Fibroblast of lung (primary cell): ENCODE data around the gene FKBP15. TPM values are rescaled to one million over a fixed set of nuclear protein-coding genes. Genes with fewer than 3 reads are reported as not detected.

Experiments
- DNase-seq, 2 donors: peaks; one replicate each; pipeline versions ENCODE4 v3.0.0 to v3.0.0-alpha.2; 2010; ENCODE audit warnings: low read depth in 2 of 2
- H2AFZ ChIP-seq: 2 replicates; pipeline ENCODE4 v1.5.1; 2012; ENCODE audit warnings: low read length, control low read depth, inconsistent platforms
- H3K27ac ChIP-seq: 2 replicates; pipeline ENCODE4 v1.5.1; 2011; ENCODE audit warnings: low read length, control low read depth; ENCODE audit not compliant: insufficient read depth
- H3K27me3 ChIP-seq: 2 replicates; pipeline ENCODE4 v1.5.1; 2011; ENCODE audit warnings: mild to moderate bottlenecking, low read length; ENCODE audit not compliant: control insufficient read depth, insufficient read depth
- H3K36me3 ChIP-seq: 2 replicates; pipeline ENCODE4 v1.5.1; 2011; ENCODE audit warnings: low read length; ENCODE audit not compliant: control insufficient read depth, insufficient read depth
- H3K4me1 ChIP-seq: 2 replicates; pipeline ENCODE4 v1.5.1; 2011; ENCODE audit warnings: low read length; ENCODE audit not compliant: control insufficient read depth, insufficient read depth; ENCODE audit errors: extremely low read depth
- H3K4me2 ChIP-seq: 2 replicates; pipeline ENCODE4 v1.5.1; 2011; ENCODE audit warnings: low read length, control low read depth; ENCODE audit not compliant: insufficient read depth; ENCODE audit errors: extremely low read depth
- H3K4me3 ChIP-seq, 4 experiments: fragments of 200-600 bp in 1 of 4; sonication (generic) in 1 of 4; replicated peaks in 1 of 4; 2 replicates each; pipeline ENCODE4 v1.5.1; 2011 to 2016; ENCODE audit warnings: low read length in 4 of 4, low read depth in 3 of 4, mild to moderate bottlenecking in 3 of 4, control low read depth in 2 of 4, inconsistent platforms in 1 of 4, mixed read lengths in 1 of 4; ENCODE audit not compliant: insufficient read depth in 1 of 4; ENCODE audit errors: control extremely low read depth in 1 of 4
- H3K79me2 ChIP-seq: 2 replicates; pipeline ENCODE4 v1.5.1; 2012; ENCODE audit warnings: mild to moderate bottlenecking, low read length, inconsistent platforms; ENCODE audit not compliant: control insufficient read depth, insufficient read depth
- H3K9ac ChIP-seq: 2 replicates; pipeline ENCODE4 v1.5.1; 2011; ENCODE audit warnings: mild to moderate bottlenecking, low read length, control low read depth; ENCODE audit not compliant: insufficient read depth
- H3K9me3 ChIP-seq: 2 replicates; pipeline ENCODE4 v1.5.1; 2012; ENCODE audit warnings: low read depth, low read length; ENCODE audit not compliant: control insufficient read depth, insufficient read depth
- H4K20me1 ChIP-seq: 2 replicates; pipeline ENCODE4 v1.5.1; 2011; ENCODE audit warnings: low read length; ENCODE audit not compliant: control insufficient read depth, insufficient read depth; ENCODE audit errors: extremely low read depth
- EZH2 ChIP-seq: IDR thresholded peaks from 2 replicates; pipeline ENCODE4 v1.5.1; 2012; ENCODE audit warnings: low read length, control low read depth, mild to moderate bottlenecking; ENCODE audit errors: missing control alignments
- polyA plus RNA-seq, 2 donors: library from polyadenylated mRNA; depleted of rRNA in 1 of 2; stranded (reverse) in 1 of 2; unstranded in 1 of 2; fragments of >200 nt; gene quantifications; 2 replicates each; pipeline ENCODE4 v1.2.1, GENCODE V29; 2011 to 2012; ENCODE audit warnings: missing spikeins in 1 of 2
- total RNA-seq: library from RNA; depleted of rRNA; stranded (reverse); fragments of >200 nt; gene quantifications from 2 replicates; pipeline ENCODE4 v1.2.1, GENCODE V29; 2014
- TF ChIP-seq, protein P1 (sequence below), 2 donors: IDR thresholded peaks in 1 of 2; conservative IDR thresholded peaks in 1 of 2; 1 replicate in 1 of 2; 2 replicates in 1 of 2; pipeline ENCODE4 v1.5.1; 2011 to 2012; ENCODE audit warnings: low read length in 2 of 2, control low read depth in 1 of 2, inconsistent platforms in 1 of 2, low read depth in 1 of 2, mild to moderate bottlenecking in 1 of 2

FKBP15 gene
- total and polyA plus RNA-seq, 2 donors (not counting 1 experiment from before 2014, with no cell fraction given): 21.0 to 25.3 TPM

DNA sequence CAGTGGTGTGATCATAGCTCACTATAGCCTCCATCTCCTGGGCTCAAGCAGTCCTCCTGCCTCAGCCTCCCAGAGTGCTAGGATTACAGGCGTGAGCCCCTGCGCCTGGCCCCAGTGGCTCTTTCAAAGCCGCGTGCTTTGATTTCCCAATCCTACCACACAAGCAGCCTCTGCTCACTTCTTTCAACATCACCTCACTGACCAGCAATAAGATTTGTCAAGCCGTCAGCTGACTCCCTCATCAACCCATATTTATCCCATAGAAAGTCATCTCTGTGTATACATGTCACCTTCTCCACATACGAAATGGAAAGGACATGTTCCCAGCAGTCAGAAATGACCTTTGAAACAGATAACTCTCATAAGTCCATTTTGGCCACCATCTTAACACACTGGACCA is 44.3 kb downstream of the FKBP15 start:
- DNase-seq: no peak
- no peak for TF ChIP-seq EZH2
- TF ChIP-seq, protein P1, sequence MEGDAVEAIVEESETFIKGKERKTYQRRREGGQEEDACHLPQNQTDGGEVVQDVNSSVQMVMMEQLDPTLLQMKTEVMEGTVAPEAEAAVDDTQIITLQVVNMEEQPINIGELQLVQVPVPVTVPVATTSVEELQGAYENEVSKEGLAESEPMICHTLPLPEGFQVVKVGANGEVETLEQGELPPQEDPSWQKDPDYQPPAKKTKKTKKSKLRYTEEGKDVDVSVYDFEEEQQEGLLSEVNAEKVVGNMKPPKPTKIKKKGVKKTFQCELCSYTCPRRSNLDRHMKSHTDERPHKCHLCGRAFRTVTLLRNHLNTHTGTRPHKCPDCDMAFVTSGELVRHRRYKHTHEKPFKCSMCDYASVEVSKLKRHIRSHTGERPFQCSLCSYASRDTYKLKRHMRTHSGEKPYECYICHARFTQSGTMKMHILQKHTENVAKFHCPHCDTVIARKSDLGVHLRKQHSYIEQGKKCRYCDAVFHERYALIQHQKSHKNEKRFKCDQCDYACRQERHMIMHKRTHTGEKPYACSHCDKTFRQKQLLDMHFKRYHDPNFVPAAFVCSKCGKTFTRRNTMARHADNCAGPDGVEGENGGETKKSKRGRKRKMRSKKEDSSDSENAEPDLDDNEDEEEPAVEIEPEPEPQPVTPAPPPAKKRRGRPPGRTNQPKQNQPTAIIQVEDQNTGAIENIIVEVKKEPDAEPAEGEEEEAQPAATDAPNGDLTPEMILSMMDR (conservative IDR thresholded peaks at IDR 0.05 in 1 of 2, IDR thresholded peaks at IDR 0.05 in 1 of 2; ENCODE audit: low read depth in 1 of 2, low read length in 2 of 2): no peak
- H3K27me3 ChIP-seq: no peaks in the 10 kb centered on the region
- no peak overlapping the region for H3K27ac ChIP-seq
- no peaks in the 10 kb centered on the region for H4K20me1 ChIP-seq
- H3K9ac ChIP-seq: no peak overlapping the region
- no peaks in the 10 kb centered on the region for H3K4me1 ChIP-seq
- H3K79me2 ChIP-seq: no peaks in the 10 kb centered on the region
- no peaks in the 10 kb centered on the region for H3K9me3 ChIP-seq
- peaks cover 9% of the 10 kb centered on the region for H3K36me3 ChIP-seq
- H3K4me2 ChIP-seq: no peak overlapping the region
- H2AFZ ChIP-seq: no peak overlapping the region
- no peak overlapping the region for H3K4me3 ChIP-seq

DNA sequence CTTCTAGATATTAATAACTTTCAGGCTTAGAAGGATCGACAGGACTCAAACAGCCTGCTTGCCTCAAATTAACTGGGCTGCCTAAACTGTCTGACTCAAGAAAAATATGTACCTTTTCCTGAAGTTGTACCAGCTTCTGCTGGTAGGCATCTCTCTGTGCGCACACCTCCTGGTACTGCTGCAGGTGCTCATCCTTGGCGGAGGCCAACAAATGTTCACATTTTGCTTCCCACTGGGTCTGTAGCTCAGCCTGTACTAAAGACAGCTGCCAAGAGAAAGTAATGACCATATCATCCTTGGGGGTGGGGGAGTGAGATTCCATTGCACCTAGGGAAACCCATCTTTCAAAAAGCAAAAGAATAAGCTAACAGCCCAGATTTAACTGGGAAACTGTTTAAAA is 47.7 kb downstream of the FKBP15 start:
- no peak overlapping the region for H3K9ac ChIP-seq
- H3K36me3 ChIP-seq: peaks cover 16% of the 10 kb centered on the region
- H3K4me2 ChIP-seq: no peak overlapping the region
- H3K79me2 ChIP-seq: no peaks in the 10 kb centered on the region
- H3K4me1 ChIP-seq: no peaks in the 10 kb centered on the region
- no peaks in the 10 kb centered on the region for H4K20me1 ChIP-seq
- H3K27ac ChIP-seq: no peak overlapping the region
- H2AFZ ChIP-seq: no peak overlapping the region
- H3K4me3 ChIP-seq: no peak overlapping the region
- no peaks in the 10 kb centered on the region for H3K9me3 ChIP-seq
- H3K27me3 ChIP-seq: no peaks in the 10 kb centered on the region
- no peak for DNase-seq
- no peak for TF ChIP-seq EZH2
- TF ChIP-seq, protein P1 (conservative IDR thresholded peaks at IDR 0.05 in 1 of 2, IDR thresholded peaks at IDR 0.05 in 1 of 2; ENCODE audit: low read depth in 1 of 2, low read length in 2 of 2): no peak

- H3K4me2 ChIP-seq: no peak overlapping the region
- no peaks in the 10 kb centered on the region for H3K27me3 ChIP-seq
- no peak for TF ChIP-seq EZH2
- TF ChIP-seq, protein P1 (conservative IDR thresholded peaks at IDR 0.05 in 1 of 2, IDR thresholded peaks at IDR 0.05 in 1 of 2; ENCODE audit: low read depth in 1 of 2, low read length in 2 of 2): no peak
- no peaks in the 10 kb centered on the region for H3K9me3 ChIP-seq
- no peak for DNase-seq
- no peak overlapping the region for H3K27ac ChIP-seq
- H3K9ac ChIP-seq: no peak overlapping the region
- H3K4me1 ChIP-seq: peaks cover 4% of the 10 kb centered on the region
- H2AFZ ChIP-seq: no peak overlapping the region
- H3K4me3 ChIP-seq: no peak overlapping the region
- H3K79me2 ChIP-seq: no peaks in the 10 kb centered on the region
- no peaks in the 10 kb centered on the region for H4K20me1 ChIP-seq
- H3K36me3 ChIP-seq: peaks cover 23% of the 10 kb centered on the region
Measured at GRCh38 chr9:113168809-113169208, 52.3 kb downstream of the FKBP15 start.
